Measurements from ENCODE around the gene TRPV5.

TRPV5 gene

DNA sequence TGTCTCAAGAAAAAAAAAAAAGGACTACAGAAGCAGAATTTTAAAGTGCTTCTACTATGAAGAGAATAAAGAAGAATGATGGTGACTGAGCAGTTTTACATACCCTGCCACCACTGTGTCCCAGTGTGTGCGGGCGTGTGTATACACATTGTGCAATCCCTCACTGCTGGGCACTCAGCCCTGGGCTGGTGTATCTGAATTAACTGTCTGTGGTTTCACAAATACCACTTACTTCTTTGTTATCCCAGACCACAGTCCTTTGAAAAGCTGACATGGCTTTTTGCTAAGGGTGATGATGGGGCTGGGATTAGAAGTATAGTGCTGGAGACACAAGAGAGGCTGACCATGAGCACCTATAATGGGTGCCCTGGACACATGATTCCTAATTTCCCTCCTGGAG, 26.9 kb downstream of the TRPV5 start:
- H3K9ac ChIP-seq (ENCODE audit: low read depth, low read length), result no peak overlapping the region
- no peaks in the 10 kb centered on the region for H3K27me3 ChIP-seq (ENCODE audit: control insufficient read depth, insufficient read depth, low read length)
- peaks cover 5% of the 10 kb centered on the region for H3K9me3 ChIP-seq (ENCODE audit: control insufficient read depth, insufficient read depth, low read length)

DNA sequence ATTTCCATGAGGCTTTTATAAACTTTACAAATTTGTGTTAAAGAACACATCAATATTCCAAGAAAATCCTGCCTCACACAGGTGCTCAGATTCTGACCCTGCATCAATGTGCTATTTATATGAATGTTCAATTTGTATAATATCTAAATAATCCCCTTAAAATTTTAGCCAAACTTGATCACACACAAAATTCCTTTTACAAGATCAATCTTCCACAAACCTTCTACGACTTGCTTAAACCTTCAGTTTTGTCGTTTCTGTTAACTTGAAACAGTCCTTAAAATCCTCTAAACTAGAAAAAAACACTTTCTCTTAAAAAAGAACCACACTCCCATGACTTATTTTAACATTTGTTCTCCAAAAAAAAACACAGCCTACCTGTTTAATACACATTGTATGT, 27.8 kb downstream of the TRPV5 start:
- Histone ChIP-seq H3K4me1 (ENCODE audit: control insufficient read depth, insufficient read depth, low read length) (no peaks in the 10 kb centered on the region), H3K9me3 (ENCODE audit: control insufficient read depth, insufficient read depth, low read length) (peaks cover 5% of the 10 kb centered on the region), H3K9ac (ENCODE audit: low read depth, low read length) (no peak overlapping the region), H3K27me3 (ENCODE audit: control insufficient read depth, insufficient read depth, low read length) (no peaks in the 10 kb centered on the region), H3K4me3 (ENCODE audit: low read depth, low read length) (no peak overlapping the region), H3K36me3 (ENCODE audit: control insufficient read depth, insufficient read depth, low read length) (no peaks in the 10 kb centered on the region)

More for the DNA sequence above, 26.9 kb downstream of the TRPV5 start:
- Histone ChIP-seq H3K4me1 (ENCODE audit: control insufficient read depth, insufficient read depth, low read length) (no peaks in the 10 kb centered on the region), H3K4me3 (ENCODE audit: low read depth, low read length) (no peak overlapping the region), H3K36me3 (ENCODE audit: control insufficient read depth, insufficient read depth, low read length) (no peaks in the 10 kb centered on the region)

DNA sequence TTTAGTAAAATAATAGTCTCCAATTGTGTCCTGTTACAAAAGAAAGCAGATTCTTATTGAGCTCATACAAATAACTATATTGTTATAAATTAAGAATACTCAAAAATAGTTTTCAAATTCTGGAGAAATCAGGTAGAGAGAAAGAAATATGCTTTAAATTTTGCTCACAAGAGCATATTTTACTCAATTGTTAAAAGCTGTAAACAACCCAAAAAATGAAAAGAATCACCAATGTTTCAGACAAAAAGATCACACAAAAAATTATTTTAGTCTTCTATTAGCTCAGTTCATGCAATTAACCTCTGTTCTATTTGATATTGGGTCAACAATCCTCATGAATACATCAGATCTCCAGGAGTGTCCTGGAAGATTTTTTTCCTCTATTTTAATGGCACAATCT, 29.4 kb downstream of the TRPV5 start:
- Histone ChIP-seq H3K9me3 (ENCODE audit: control insufficient read depth, insufficient read depth, low read length) (peaks cover 5% of the 10 kb centered on the region), H3K4me1 (ENCODE audit: control insufficient read depth, insufficient read depth, low read length) (no peaks in the 10 kb centered on the region), H3K36me3 (ENCODE audit: control insufficient read depth, insufficient read depth, low read length) (no peaks in the 10 kb centered on the region), H3K27me3 (ENCODE audit: control insufficient read depth, insufficient read depth, low read length) (no peaks in the 10 kb centered on the region), H3K9ac (ENCODE audit: low read depth, low read length) (no peak overlapping the region), H3K4me3 (ENCODE audit: low read depth, low read length) (no peak overlapping the region)

DNA sequence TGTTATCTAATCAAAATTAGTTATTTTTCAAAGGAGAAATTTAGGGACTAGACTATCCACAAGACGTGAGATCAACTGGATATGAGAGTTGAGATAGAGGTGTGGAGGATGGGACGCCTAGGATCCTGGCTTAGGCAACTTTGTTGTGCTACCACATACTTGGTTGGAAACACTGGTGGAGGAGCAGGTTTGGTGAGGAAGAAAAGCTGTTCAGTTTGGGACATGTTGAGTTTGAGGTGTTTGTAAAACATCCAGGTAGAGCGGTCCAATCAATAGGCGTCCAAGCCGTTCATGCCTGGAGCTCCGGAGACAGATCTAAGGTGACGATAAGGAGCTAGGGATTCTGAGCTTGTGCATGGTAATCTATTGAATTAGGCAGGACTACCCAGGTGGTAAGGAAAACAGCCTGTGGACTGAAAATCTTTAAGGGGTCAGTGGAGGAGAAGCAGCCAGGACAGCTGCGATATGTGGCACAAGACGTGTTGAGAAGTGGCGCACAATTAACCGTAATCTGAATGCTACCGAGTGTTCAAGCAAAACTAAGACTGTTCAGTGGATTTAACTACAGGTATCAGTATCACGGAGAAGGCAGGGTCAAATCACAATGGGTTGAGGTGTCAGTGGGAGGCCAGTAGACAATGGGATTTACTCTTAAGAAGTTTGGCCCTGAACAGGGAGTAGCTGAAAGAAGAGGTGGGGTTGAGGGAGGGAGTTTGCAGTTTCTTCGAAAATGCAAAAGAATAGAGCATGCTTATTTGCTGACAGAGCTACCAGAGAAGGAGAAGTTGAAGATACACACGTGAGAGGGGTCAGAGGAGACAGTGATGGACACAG, 31.9 kb downstream of the TRPV5 start:
- Histone ChIP-seq H3K4me3 (ENCODE audit: low read depth, low read length) (no peak overlapping the region), H3K9ac (ENCODE audit: low read depth, low read length) (no peak overlapping the region), H3K36me3 (ENCODE audit: control insufficient read depth, insufficient read depth, low read length) (no peaks in the 10 kb centered on the region), H3K27me3 (ENCODE audit: control insufficient read depth, insufficient read depth, low read length) (no peaks in the 10 kb centered on the region), H3K9me3 (ENCODE audit: control insufficient read depth, insufficient read depth, low read length) (peaks cover 5% of the 10 kb centered on the region), H3K4me1 (ENCODE audit: control insufficient read depth, insufficient read depth, low read length) (peaks cover 2% of the 10 kb centered on the region)

DNA sequence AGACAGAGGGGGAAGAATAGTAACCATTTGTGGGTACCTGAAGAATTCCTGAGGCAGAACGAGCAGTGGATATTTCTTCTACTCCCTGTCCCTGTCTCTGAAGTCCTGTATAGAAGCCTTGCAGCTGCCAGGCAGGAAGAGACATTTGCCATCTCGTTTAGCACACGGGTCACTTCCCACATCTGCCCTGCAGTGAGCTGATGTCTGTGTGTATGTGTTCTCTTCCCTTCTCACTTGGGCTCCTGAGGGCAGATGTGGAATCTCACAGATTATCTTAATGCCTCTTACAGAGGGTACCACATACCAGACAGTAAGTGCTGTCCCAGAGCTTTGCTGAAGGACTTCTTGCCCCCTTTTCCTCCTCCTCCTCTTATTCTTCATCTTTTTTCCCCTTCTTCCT, 33.9 kb downstream of the TRPV5 start:
- H3K4me3 ChIP-seq (ENCODE audit: low read depth, low read length), result no peak overlapping the region
- no peaks in the 10 kb centered on the region for H3K27me3 ChIP-seq (ENCODE audit: control insufficient read depth, insufficient read depth, low read length)
- H3K9me3 ChIP-seq (ENCODE audit: control insufficient read depth, insufficient read depth, low read length), result peaks cover 3% of the 10 kb centered on the region
- no peak overlapping the region for H3K9ac ChIP-seq (ENCODE audit: low read depth, low read length)
- H3K36me3 ChIP-seq (ENCODE audit: control insufficient read depth, insufficient read depth, low read length), result no peaks in the 10 kb centered on the region
- peaks cover 2% of the 10 kb centered on the region for H3K4me1 ChIP-seq (ENCODE audit: control insufficient read depth, insufficient read depth, low read length)

DNA sequence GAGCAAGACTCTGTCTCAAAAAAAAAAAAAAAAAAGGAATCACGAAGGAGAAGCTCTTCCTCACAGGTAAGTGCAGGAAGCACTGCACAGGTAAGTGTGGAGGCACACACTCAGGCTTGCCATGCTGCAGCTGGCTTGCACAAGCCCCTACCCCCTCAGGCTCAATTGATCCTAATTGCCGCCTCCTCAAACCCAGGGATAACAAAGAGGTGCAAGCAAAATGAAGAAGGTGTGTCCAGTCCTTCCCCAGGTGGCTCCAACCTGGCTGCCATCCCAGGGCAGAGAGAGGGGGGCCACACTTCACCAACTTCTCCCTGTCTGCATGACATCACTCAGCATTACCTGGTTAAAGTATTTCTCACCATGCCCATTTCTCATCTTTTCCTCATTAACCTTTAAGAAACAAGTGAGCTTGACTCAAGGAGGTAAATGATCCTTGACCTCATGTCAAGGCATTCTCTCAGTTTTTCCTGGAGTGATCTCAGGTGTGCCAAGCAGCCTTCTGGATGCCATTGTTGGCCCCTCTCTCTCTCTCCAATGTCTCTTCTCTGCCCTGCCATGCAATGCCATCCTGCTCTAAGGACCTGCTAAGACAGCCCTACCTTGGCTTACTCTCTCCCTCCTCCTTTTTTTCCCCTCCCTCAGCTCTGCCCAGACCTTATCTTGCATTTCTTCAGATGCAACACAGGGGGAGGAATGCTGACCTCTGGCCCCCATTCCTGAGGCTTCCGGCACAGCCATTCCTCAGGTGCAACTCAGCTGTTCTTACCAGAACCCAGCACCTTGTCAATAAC, 35.0 kb downstream of the TRPV5 start:
- no peaks in the 10 kb centered on the region for H3K36me3 ChIP-seq (ENCODE audit: control insufficient read depth, insufficient read depth, low read length)
- H3K9ac ChIP-seq (ENCODE audit: low read depth, low read length), result no peak overlapping the region
- H3K9me3 ChIP-seq (ENCODE audit: control insufficient read depth, insufficient read depth, low read length), result peaks cover 3% of the 10 kb centered on the region
- no peak overlapping the region for H3K4me3 ChIP-seq (ENCODE audit: low read depth, low read length)
- H3K4me1 ChIP-seq (ENCODE audit: control insufficient read depth, insufficient read depth, low read length), result peaks cover 2% of the 10 kb centered on the region
- no peaks in the 10 kb centered on the region for H3K27me3 ChIP-seq (ENCODE audit: control insufficient read depth, insufficient read depth, low read length)

DNA sequence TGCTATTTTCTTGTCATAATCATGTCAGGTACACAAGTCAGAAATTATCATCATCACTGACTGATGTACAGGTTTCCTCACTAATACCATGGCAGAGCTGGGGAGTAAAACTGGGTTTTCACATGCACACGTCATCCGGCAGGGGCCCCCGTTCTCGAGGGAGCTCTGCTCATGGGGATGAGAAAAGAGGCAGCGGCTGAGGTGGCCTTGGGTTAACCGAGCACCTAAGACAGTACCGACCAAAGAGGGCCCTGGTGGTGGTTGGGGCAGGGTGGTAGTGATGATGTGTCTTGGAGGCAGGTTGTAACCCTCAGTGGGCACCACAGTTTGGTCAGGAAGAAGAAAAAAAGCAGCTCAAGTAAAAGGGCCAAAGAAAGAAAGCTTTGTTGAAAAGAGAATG, 35.9 kb downstream of the TRPV5 start:
- H3K4me3 ChIP-seq (ENCODE audit: low read depth, low read length), result no peak overlapping the region
- H3K9ac ChIP-seq (ENCODE audit: low read depth, low read length), result no peak overlapping the region
- H3K9me3 ChIP-seq (ENCODE audit: control insufficient read depth, insufficient read depth, low read length), result peaks cover 3% of the 10 kb centered on the region
- no peaks in the 10 kb centered on the region for H3K36me3 ChIP-seq (ENCODE audit: control insufficient read depth, insufficient read depth, low read length)
- H3K27me3 ChIP-seq (ENCODE audit: control insufficient read depth, insufficient read depth, low read length), result no peaks in the 10 kb centered on the region
- peaks cover 2% of the 10 kb centered on the region for H3K4me1 ChIP-seq (ENCODE audit: control insufficient read depth, insufficient read depth, low read length)

DNA sequence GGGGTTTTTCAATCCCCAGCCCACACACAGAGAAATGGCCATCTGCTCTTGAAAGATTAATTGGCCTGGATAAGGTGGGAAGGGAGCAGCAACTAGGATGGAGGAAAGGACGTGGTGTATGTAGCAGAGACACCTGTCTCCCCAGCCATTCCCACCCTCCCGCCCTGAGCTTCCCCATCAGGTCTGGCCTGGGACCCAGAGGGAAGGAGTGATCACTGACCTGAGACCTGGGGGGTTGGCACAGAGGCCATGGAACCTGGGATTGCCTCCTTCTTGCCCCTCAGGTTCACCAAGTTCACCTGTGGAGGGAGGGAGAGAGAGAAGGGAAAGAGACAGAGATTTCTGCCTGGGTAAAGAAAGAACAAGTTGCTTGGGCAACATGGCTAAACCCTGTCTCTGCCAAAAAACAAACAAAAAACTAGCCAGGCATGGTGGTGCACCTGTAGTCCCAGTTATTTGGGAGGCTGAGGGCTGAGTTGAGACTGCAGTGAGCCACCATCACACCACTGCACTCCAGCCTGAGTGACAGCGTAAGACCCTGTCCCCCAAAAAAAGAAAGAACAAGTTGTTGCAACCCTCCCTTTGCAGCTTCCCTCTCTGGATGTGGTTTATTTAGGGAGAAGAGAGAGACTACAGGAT, 36.7 kb downstream of the TRPV5 start:
- H3K36me3 ChIP-seq (ENCODE audit: control insufficient read depth, insufficient read depth, low read length), result no peaks in the 10 kb centered on the region
- H3K9ac ChIP-seq (ENCODE audit: low read depth, low read length), result no peak overlapping the region
- no peaks in the 10 kb centered on the region for H3K27me3 ChIP-seq (ENCODE audit: control insufficient read depth, insufficient read depth, low read length)
- H3K9me3 ChIP-seq (ENCODE audit: control insufficient read depth, insufficient read depth, low read length), result no peaks in the 10 kb centered on the region
- H3K4me1 ChIP-seq (ENCODE audit: control insufficient read depth, insufficient read depth, low read length), result peaks cover 2% of the 10 kb centered on the region
- H3K4me3 ChIP-seq (ENCODE audit: low read depth, low read length), result no peak overlapping the region

DNA sequence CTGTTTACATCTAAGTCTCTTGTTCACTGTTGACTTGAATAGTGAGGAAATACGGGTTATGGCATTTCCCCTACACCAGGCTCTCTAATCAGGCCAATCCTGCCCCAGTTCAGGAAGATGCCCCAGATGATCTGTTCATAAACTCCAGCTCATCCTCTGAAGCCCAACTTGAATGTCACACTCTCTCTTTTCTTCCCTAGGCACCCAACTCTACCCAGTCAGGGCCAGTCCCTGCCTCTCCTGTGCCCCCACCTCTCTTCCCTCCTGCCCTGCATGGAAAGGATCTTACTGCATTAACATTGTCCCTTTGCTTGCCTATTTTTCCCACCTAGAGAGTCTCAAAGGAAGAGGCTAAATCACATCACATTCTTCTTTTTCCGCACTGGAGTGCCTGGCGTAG, 37.4 kb downstream of the TRPV5 start:
- no peak overlapping the region for H3K9ac ChIP-seq (ENCODE audit: low read depth, low read length)
- H3K9me3 ChIP-seq (ENCODE audit: control insufficient read depth, insufficient read depth, low read length), result no peaks in the 10 kb centered on the region
- peaks cover 2% of the 10 kb centered on the region for H3K4me1 ChIP-seq (ENCODE audit: control insufficient read depth, insufficient read depth, low read length)
- no peak overlapping the region for H3K4me3 ChIP-seq (ENCODE audit: low read depth, low read length)
- no peaks in the 10 kb centered on the region for H3K27me3 ChIP-seq (ENCODE audit: control insufficient read depth, insufficient read depth, low read length)
- no peaks in the 10 kb centered on the region for H3K36me3 ChIP-seq (ENCODE audit: control insufficient read depth, insufficient read depth, low read length)

DNA sequence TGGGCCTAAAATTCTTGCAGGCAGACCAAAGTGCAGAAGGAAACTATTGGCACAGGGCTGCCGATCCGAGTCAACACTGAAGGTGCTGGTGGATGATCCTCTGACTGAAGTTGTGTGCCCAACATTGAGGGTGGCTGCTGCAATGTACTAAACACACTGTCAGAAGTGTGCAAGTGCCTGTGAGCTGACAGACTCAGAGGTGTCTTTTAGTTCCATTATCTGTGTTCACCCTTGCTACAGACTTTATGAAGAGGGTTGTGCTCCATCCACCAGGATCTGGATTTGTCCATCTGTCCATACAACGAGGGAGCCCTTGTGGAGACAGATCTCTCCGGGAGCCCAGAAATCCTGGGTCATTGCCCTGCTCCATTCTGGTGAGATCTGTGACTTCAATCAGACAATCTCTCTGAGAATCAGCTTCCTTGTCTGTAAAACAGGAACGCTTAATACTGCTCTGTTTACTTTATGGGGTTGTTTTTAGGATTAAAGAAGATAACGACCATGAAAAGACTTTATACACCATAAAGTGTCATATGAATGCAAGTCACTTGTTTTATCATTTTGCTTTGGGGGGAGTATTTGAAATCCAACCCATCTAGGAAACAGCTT, 38.5 kb downstream of the TRPV5 start:
- Histone ChIP-seq H3K9me3 (ENCODE audit: control insufficient read depth, insufficient read depth, low read length) (no peaks in the 10 kb centered on the region), H3K36me3 (ENCODE audit: control insufficient read depth, insufficient read depth, low read length) (no peaks in the 10 kb centered on the region), H3K4me1 (ENCODE audit: control insufficient read depth, insufficient read depth, low read length) (peaks cover 2% of the 10 kb centered on the region), H3K27me3 (ENCODE audit: control insufficient read depth, insufficient read depth, low read length) (no peaks in the 10 kb centered on the region), H3K4me3 (ENCODE audit: low read depth, low read length) (no peak overlapping the region), H3K9ac (ENCODE audit: low read depth, low read length) (no peak overlapping the region)

DNA sequence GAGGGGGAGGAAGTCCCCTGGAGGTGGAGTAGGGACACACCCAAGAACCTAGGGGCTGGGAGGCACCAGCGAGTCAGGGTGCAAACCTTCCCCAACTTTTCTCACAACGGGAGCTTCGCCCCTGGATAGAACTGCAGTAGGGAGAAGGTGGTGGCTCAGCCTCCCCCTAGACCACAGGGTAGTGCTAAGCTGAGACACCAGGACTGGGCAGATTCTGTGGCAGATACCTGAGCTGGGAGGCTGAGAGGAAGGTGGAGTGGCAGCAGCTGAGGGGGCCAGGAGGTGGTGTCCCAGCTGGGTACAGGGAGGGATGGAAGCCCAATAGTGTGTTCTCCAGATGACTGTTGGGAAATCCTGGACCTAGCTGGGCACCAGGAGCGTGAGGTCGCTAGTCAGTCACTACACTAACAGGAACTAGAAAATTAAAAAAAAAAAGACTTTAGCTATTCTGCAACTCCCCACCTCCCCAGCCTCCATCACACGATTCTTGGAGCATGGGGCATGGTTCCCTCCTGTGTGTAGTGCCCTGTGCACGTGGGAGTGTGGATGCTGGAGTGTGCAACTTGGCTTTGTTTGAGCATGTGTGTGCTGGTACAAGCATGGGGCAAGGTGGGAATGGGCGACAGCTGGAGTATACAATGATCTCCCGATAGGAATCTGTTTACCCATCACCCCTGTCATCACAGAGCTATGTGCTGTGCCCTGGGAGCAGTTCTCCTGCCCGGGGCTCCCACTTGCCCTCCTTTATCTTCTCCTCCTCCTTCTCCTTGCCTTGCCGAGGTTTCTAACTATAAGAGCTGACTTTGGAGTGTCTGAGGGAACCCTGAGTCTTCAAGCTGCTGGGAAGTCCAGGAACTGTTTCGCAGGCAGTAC, 39.2 kb downstream of the TRPV5 start:
- Histone ChIP-seq H3K27me3 (ENCODE audit: control insufficient read depth, insufficient read depth, low read length) (no peaks in the 10 kb centered on the region), H3K4me1 (ENCODE audit: control insufficient read depth, insufficient read depth, low read length) (peaks cover 2% of the 10 kb centered on the region), H3K4me3 (ENCODE audit: low read depth, low read length) (no peak overlapping the region), H3K9ac (ENCODE audit: low read depth, low read length) (no peak overlapping the region), H3K36me3 (ENCODE audit: control insufficient read depth, insufficient read depth, low read length) (no peaks in the 10 kb centered on the region), H3K9me3 (ENCODE audit: control insufficient read depth, insufficient read depth, low read length) (no peaks in the 10 kb centered on the region)
